AG09319 (cell line): Measurements from ENCODE around the gene OSBPL5.

ENCODE experiments used
- DNase-seq: peaks from one replicate; pipeline ENCODE4 v3.0.0-alpha.2; 2010; ENCODE audit warnings: low read depth; ENCODE audit errors: extremely low read depth
- CTCF ChIP-seq: IDR thresholded peaks from 2 replicates; pipeline ENCODE4 v1.5.1; 2011; ENCODE audit warnings: low read depth, mild to moderate bottlenecking, inconsistent platforms, low read length, moderate library complexity

Gene OSBPL5

GRCh38 chr11:3201677-3202181 is 36.6 kb upstream of the OSBPL5 start:
- TF ChIP-seq CTCF = no peak
- DNase-seq = no peak

GRCh38 chr11:3201112-3201581 is 36.0 kb upstream of the OSBPL5 start:
- no peak for DNase-seq
- TF ChIP-seq CTCF = no peak

GRCh38 chr11:3200388-3201111 is 35.4 kb upstream of the OSBPL5 start:
- DNase-seq = no peak
- no peak for TF ChIP-seq CTCF

GRCh38 chr11:3199537-3200295 is 34.6 kb upstream of the OSBPL5 start:
- no peak for TF ChIP-seq CTCF

GRCh38 chr11:3198815-3199214 is 33.7 kb upstream of the OSBPL5 start:
- TF ChIP-seq CTCF = no peak
- DNase-seq = no peak

More at GRCh38 chr11:3199537-3200295, 34.6 kb upstream of the OSBPL5 start:
- DNase-seq = no peak

GRCh38 chr11:3197878-3198528 is 32.9 kb upstream of the OSBPL5 start:
- no peak for TF ChIP-seq CTCF
- DNase-seq = no peak
